Immature natural killer cell (primary cell): Measurements from ENCODE around the gene NAXD. TPM values are rescaled to one million over a fixed set of nuclear protein-coding genes. Genes with fewer than 3 reads are reported as not detected.
"Not testable (repeated sequence)": the region's sequence is repeated elsewhere in the genome, so short reads cannot be mapped to it uniquely, and the experiment has no call there.

Experiments used
- DNase-seq, 3 donors: peaks; one replicate each; pipeline ENCODE4 v3.0.0; 2022; ENCODE audit warnings: mixed read lengths in 1 of 3
- H3K27ac Mint-ChIP-seq, 6 donors: one replicate each; pipeline ENCODE4 v1.8.0; 2020; ENCODE audit warnings: mixed read lengths in 6 of 6, mild to moderate bottlenecking in 5 of 6, inconsistent platforms in 4 of 6, moderate library complexity in 3 of 6
- H3K27me3 Mint-ChIP-seq, 3 donors: one replicate each; pipeline ENCODE4 v1.8.0; 2020 to 2021; ENCODE audit warnings: low read depth in 3 of 3, mild to moderate bottlenecking in 3 of 3, mixed read lengths in 3 of 3, moderate library complexity in 3 of 3, inconsistent platforms in 1 of 3
- H3K36me3 Mint-ChIP-seq, 3 donors: one replicate each; pipeline ENCODE4 v1.8.0; 2020; ENCODE audit warnings: mixed read lengths in 3 of 3, inconsistent platforms in 2 of 3, mild to moderate bottlenecking in 2 of 3
- H3K4me1 Mint-ChIP-seq, 2 donors: one replicate each; pipeline ENCODE4 v1.8.0; 2020; ENCODE audit warnings: inconsistent platforms in 2 of 2, mild to moderate bottlenecking in 2 of 2, mixed read lengths in 2 of 2, moderate library complexity in 1 of 2
- H3K4me3 Mint-ChIP-seq, 5 donors: one replicate each; pipeline ENCODE4 v1.8.0; 2020; ENCODE audit warnings: mild to moderate bottlenecking in 5 of 5, mixed read lengths in 5 of 5, inconsistent platforms in 3 of 5, moderate library complexity in 3 of 5
- H3K9me3 Mint-ChIP-seq, 6 donors: one replicate each; pipeline ENCODE4 v1.8.0; 2020; ENCODE audit warnings: mild to moderate bottlenecking in 6 of 6, mixed read lengths in 6 of 6, inconsistent platforms in 4 of 6, moderate library complexity in 3 of 6
- polyA plus RNA-seq, 3 donors: library from polyadenylated mRNA; unstranded; fragments of 300-500 nt; fragmentation: Illumina TruSeq; gene quantifications; one replicate each; pipeline ENCODE4 v1.2.3, GENCODE V29; 2021

The NAXD gene
- polyA plus RNA-seq, 3 donors from 2014 or later = 4.4 to 13.4 (median 7.7) TPM

DNA sequence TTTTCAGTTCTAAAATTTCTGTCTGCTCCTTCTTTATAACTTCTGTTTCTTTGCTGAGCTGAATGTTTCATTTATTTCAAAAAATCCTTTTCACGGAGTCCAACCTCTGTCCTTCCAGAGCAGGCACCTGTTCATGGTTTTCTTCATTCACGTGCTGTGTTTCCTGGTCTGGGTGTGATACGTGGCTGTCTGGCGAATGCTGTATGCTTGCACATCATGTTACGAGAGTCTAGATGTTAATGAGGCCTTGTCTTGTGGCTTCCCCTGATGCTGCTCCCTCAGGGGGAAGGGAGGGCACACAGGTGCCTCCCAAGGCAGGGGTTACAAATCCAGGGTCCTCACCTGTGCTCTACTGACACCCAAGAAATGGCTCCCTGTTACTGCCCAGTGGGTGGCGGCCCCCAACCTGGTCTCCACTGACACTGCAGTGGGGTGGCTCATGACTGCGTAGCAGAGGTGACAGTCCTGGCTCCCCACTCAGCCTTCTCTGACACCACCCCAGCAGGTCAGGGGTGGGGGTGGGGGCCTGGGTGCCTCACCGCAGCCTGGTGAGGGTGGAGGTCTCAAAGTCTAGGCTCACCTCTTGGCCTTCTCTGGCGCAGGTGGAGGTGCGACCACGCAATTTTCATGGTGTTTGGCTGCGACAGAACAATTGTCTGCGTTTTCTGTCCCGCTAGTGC, 33.7 kb upstream of the NAXD start:
- no peak overlapping the region for H3K27ac Mint-ChIP-seq
- peaks cover 1 to 9% (median 8%) of the 10 kb centered on the region in 3 donors for H3K27me3 Mint-ChIP-seq
- no peak for DNase-seq
- no peaks in the 10 kb centered on the region for H3K4me1 Mint-ChIP-seq
- H3K4me3 Mint-ChIP-seq = no peak overlapping the region
- peaks cover 0 to 2% (median 0%) of the 10 kb centered on the region in 6 donors for H3K9me3 Mint-ChIP-seq
- H3K36me3 Mint-ChIP-seq = no peaks in the 10 kb centered on the region

GRCh38 chr13:110582421-110582954, 32.9 kb upstream of the NAXD start:
- DNase-seq = no peak
- no peaks in the 10 kb centered on the region for H3K36me3 Mint-ChIP-seq
- no peaks in the 10 kb centered on the region for H3K4me1 Mint-ChIP-seq
- H3K4me3 Mint-ChIP-seq = no peak overlapping the region
- peaks cover 0 to 2% (median 0%) of the 10 kb centered on the region in 6 donors for H3K9me3 Mint-ChIP-seq
- peaks cover 0 to 7% (median 3%) of the 10 kb centered on the region in 3 donors for H3K27me3 Mint-ChIP-seq
- H3K27ac Mint-ChIP-seq = no peak overlapping the region

DNA sequence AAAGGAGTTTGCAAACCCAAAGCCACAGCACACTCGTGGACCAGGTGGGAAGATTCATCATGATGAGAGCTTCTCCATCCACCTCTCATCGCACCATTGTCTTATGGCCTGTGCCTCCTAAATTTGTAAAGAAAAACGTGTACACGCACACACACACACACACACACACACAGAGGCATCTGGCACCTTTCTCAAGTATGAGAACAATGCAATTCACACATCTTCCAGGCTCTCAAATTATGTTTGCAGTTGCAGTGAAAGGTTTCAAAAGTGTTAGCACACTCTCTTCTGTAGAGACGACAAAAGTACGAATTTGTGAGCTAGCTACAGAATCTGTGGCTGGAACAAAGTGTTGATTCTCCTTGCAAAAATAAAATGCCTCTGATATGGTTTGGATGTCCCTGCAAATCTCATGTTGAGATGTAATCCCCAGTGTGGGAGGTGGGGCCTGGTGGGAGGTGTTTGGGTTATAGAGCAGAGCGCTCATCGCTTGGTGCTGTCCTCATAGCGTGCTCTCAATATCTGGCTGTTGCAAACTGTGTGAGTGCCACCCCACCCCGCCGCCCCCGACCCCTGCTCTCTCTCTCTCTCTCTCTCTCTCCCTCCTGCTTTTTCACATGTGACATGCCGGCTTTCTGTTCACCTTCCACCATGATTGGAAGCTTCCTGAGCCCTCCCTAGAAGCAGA, 32.0 kb upstream of the NAXD start:
- Mint-ChIP-seq H3K4me3 (no peak overlapping the region), H3K27ac (no peak overlapping the region), H3K27me3 (peaks cover 0 to 4% (median 3%) of the 10 kb centered on the region in 3 donors), H3K36me3 (no peaks in the 10 kb centered on the region), H3K4me1 (no peaks in the 10 kb centered on the region), H3K9me3 (peaks cover 0 to 2% (median 0%) of the 10 kb centered on the region in 6 donors)
- no peak for DNase-seq

DNA sequence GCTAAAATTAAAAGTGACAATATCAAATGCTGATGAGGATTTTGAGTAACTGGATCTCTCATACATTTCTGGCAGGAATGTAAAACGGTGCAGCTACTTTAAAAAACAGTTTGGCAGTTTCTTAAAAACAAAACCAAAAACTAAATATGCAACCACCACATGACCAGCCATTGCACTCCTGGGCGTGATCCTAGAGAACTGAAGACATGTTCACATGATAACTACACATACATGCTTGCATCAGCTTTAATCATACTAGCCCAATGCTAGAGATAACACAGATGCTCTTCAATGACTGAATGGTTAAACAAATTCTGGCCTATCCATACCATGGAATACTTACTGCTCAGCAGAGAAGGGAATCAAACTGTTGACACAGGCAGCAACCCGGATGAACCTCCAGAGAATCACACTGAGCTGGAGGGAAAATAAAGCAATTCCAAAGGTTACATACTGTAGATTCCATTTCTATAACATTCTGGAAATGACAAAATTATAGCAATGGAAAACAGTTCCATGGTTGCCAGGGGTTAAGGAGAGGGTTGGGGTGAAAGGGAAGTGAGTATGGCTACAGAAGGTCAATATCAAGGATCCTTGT, 25.5 kb upstream of the NAXD start:
- H3K36me3 Mint-ChIP-seq = no peaks in the 10 kb centered on the region
- no peak overlapping the region for H3K4me3 Mint-ChIP-seq
- H3K27ac Mint-ChIP-seq = no peak overlapping the region
- no peaks in the 10 kb centered on the region for H3K9me3 Mint-ChIP-seq
- no peaks in the 10 kb centered on the region for H3K4me1 Mint-ChIP-seq
- DNase-seq = no peak
- peaks cover 0 to 5% (median 0%) of the 10 kb centered on the region in 3 donors for H3K27me3 Mint-ChIP-seq

GRCh38 chr13:110590577-110590976, 24.8 kb upstream of the NAXD start:
- no peak for DNase-seq
- Mint-ChIP-seq H3K36me3 (no peaks in the 10 kb centered on the region), H3K9me3 (no peaks in the 10 kb centered on the region), H3K4me1 (no peaks in the 10 kb centered on the region), H3K4me3 (no peak overlapping the region), H3K27ac (no peak overlapping the region), H3K27me3 (peaks cover 0 to 2% (median 0%) of the 10 kb centered on the region in 3 donors)

- no peaks in the 10 kb centered on the region for H3K36me3 Mint-ChIP-seq
- no peak for DNase-seq
- peaks cover 0 to 2% (median 0%) of the 10 kb centered on the region in 3 donors for H3K27me3 Mint-ChIP-seq
- no peaks in the 10 kb centered on the region for H3K9me3 Mint-ChIP-seq
- no peaks in the 10 kb centered on the region for H3K4me1 Mint-ChIP-seq
- H3K4me3 Mint-ChIP-seq = no peak overlapping the region
- H3K27ac Mint-ChIP-seq = no peak overlapping the region
Measured at GRCh38 chr13:110592665-110593064, 22.7 kb upstream of the NAXD start.

DNA sequence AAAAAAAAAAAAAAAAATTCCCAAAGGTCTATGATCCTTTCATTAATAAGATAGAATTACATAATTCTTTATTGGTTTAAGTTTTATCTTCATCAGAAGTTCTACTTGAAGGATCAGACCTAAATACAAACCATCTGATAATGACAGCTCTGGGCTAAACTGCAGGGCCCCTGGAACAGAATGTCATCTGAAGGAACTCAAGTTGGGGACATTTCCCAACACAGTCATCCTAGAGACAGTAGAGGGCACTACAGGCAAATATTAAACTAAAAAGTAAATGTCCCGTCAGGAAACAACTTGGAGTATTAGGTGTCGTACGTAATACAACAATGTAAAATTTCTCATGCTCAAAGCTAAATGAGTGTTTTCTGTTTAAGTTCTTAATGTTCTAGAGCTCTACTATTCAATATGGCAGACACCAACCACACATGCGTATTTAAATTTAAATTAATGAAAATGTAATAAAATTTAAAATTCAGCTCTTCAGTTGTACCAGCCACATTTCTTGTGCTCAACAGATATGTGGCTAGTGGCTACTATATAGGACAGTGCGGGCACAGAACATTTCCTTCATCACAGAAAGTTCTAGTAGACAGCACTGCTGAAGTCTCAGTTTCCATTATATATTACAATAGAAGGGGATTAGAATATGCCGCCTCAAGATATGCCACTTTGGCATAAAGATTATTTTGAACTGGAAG, 21.8 kb upstream of the NAXD start:
- peak in 2 of 3 donors; percentile 9 to 25 for DNase-seq
- H3K27me3 Mint-ChIP-seq = peaks cover 0 to 2% (median 0%) of the 10 kb centered on the region in 3 donors
- no peak overlapping the region for H3K27ac Mint-ChIP-seq
- no peaks in the 10 kb centered on the region for H3K36me3 Mint-ChIP-seq
- H3K9me3 Mint-ChIP-seq = no peaks in the 10 kb centered on the region
- H3K4me1 Mint-ChIP-seq = no peaks in the 10 kb centered on the region
- H3K4me3 Mint-ChIP-seq = no peak overlapping the region

- H3K27ac Mint-ChIP-seq = no peak overlapping the region
- no peaks in the 10 kb centered on the region for H3K4me1 Mint-ChIP-seq
- no peak for DNase-seq
- peaks cover 0 to 7% (median 2%) of the 10 kb centered on the region in 3 donors for H3K27me3 Mint-ChIP-seq
- H3K4me3 Mint-ChIP-seq = no peak overlapping the region
- no peaks in the 10 kb centered on the region for H3K36me3 Mint-ChIP-seq
- H3K9me3 Mint-ChIP-seq = no peaks in the 10 kb centered on the region
Measured at GRCh38 chr13:110597041-110597689, 18.2 kb upstream of the NAXD start.

DNA sequence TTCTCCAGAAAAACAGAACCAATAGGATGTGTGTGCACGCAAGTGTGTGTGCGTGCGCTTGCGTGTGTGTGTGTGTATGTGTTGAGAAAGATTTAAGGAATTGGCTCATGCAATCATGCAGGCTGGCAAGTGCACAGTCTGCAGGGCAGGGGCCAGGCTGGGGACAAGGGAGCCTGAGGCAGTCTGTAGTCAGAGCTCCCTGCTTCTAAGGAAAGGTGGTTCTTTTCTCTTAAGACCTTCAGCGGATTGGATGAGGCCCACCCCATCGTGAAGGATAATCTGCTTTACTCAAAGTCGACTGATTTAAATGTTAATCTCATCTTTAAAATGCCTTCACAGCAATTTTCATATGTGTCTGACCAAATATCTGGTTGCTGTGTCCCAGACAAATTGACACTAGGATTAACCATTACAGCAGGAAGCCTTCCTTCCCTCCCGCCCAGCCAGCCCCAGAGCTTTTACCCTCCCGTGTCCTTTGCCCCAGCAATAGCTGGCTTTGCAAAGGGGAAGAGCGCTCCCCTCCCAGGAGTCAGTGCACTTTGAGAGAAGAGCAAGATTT, 15.0 kb upstream of the NAXD start:
- Mint-ChIP-seq H3K9me3 (peaks cover 0 to 1% (median 0%) of the 10 kb centered on the region in 6 donors), H3K4me1 (no peaks in the 10 kb centered on the region), H3K27me3 (peaks cover 2 to 11% (median 2%) of the 10 kb centered on the region in 3 donors), H3K4me3 (no peak overlapping the region), H3K27ac (no peak overlapping the region), H3K36me3 (no peaks in the 10 kb centered on the region)
- DNase-seq = no peak

DNA sequence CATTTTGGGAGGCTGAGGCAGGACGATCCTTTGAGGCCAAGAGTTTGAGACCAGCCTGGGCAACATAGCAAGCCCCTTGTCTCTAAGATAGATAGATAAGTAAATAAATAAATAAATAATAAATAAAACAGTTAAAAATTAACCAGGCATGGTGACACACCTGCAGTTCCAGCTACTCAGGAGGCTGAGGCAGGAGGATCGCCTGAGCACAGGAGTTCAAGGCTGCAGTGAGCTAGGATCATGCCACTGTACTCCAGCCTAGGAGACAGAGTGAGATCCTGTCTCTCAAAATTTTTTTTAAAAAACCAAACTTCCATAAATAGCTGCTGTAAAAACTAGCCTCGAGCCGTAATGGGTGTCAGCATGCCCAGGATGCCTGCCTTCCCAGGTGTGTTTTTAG, 14.4 kb upstream of the NAXD start:
- no peaks in the 10 kb centered on the region for H3K4me1 Mint-ChIP-seq
- peaks cover 0 to 1% (median 0%) of the 10 kb centered on the region in 6 donors for H3K9me3 Mint-ChIP-seq

GRCh38 chr13:110605132-110605531, 10.2 kb upstream of the NAXD start:
- H3K27ac Mint-ChIP-seq = no peak overlapping the region
- no peaks in the 10 kb centered on the region for H3K36me3 Mint-ChIP-seq
- DNase-seq = no peak
- no peak overlapping the region for H3K4me3 Mint-ChIP-seq
- peaks cover 0 to 1% (median 0%) of the 10 kb centered on the region in 6 donors for H3K9me3 Mint-ChIP-seq
- H3K4me1 Mint-ChIP-seq = no peaks in the 10 kb centered on the region
- peaks cover 2 to 10% (median 2%) of the 10 kb centered on the region in 3 donors for H3K27me3 Mint-ChIP-seq

More for the DNA sequence above, 14.4 kb upstream of the NAXD start:
- Mint-ChIP-seq H3K4me3 (no peak overlapping the region), H3K27me3 (peaks cover 2 to 11% (median 2%) of the 10 kb centered on the region in 3 donors), H3K36me3 (no peaks in the 10 kb centered on the region), H3K27ac (no peak overlapping the region)
- DNase-seq = no peak

DNA sequence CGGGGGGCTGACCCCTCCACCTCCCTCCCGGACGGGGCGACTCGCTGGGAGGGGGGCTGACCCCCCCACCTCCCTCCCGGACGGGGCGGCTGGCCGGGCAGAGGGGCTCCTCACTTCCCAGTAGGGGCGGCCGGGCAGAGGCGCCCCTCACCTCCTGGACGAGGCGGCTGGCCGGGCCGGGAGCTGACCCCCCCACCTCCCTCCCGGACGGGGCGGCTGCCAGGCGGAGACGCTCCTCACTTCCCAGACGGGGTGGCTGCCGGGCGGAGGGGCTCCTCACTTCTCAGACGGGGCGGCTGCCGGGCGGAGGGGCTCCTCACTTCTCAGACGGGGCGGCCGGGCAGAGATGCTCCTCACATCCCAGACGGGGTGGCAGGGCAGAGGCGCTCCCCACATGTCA, 9.1 kb upstream of the NAXD start:
- H3K27ac Mint-ChIP-seq, H3K4me3 Mint-ChIP-seq, H3K9me3 Mint-ChIP-seq, H3K36me3 Mint-ChIP-seq, H3K27me3 Mint-ChIP-seq, H3K4me1 Mint-ChIP-seq, DNase-seq: not testable (repeated sequence)

GRCh38 chr13:110607675-110608224, 7.6 kb upstream of the NAXD start:
- H3K4me1 Mint-ChIP-seq = no peaks in the 10 kb centered on the region
- H3K27me3 Mint-ChIP-seq = peaks cover 2 to 5% (median 3%) of the 10 kb centered on the region in 3 donors
- DNase-seq = no peak

More at GRCh38 chr13:110607675-110608224, 7.6 kb upstream of the NAXD start:
- Mint-ChIP-seq H3K36me3 (no peaks in the 10 kb centered on the region), H3K27ac (no peak overlapping the region), H3K9me3 (peaks cover 0 to 1% (median 0%) of the 10 kb centered on the region in 6 donors), H3K4me3 (no peak overlapping the region)
